ENCODE measurements around the gene ZNF317. TPM values are rescaled to one million over a fixed set of nuclear protein-coding genes. Genes with fewer than 3 reads are reported as not detected.

The ZNF317 gene
- total and polyA plus RNA-seq, 2 of the 4 experiments (the other 2 are of a cell fraction): 13.0 to 17.6 TPM

GRCh38 chr19:9126900-9127405, 13.2 kb upstream of the ZNF317 start, which contains the start of gene OR7G3:
Gene OR7G3 (minus strand): TSS chr19:9126950. CDS start chr19:9126950, 0 bp downstream.
- Histone ChIP-seq H3K14ac (replicated peaks; ENCODE audit: low read depth, low read length) (no peak within 1 kb of the TSS), H3K56ac (ENCODE audit: extremely low read depth, insufficient read depth, low read length) (no peak within 1 kb of the TSS), H3K79me1 (ENCODE audit: low read depth in 1 of 2, low read length in 2 of 2) (no peaks in the 10 kb centered on the region), H3K4ac (ENCODE audit: low read depth, low read length) (no peak within 1 kb of the TSS), H2AK5ac (ENCODE audit: low read depth, low read length) (no peak within 1 kb of the TSS), H2AFZ (replicated peaks; ENCODE audit: low read length, poor library complexity) (no peak within 1 kb of the TSS), H2BK120ac (ENCODE audit: low read depth, low read length) (no peak within 1 kb of the TSS), H2BK20ac (ENCODE audit: low read depth, low read length) (no peak within 1 kb of the TSS), H3K4me1 (ENCODE audit: control insufficient read depth, insufficient read depth, low read length) (no peaks in the 10 kb centered on the region), H3K9me3 (ENCODE audit: control insufficient read depth, insufficient read depth, low read length) (no peaks in the 10 kb centered on the region; the same call in 1 of the 2 replicates), H3K27ac (ENCODE audit: insufficient read depth, low read length) (no peak within 1 kb of the TSS), H3K9me1 (ENCODE audit: insufficient read depth, low read length) (no peaks in the 10 kb centered on the region), H4K8ac (ENCODE audit: low read depth in 2 of 2, low read length in 2 of 2) (no peak within 1 kb of the TSS), H3K36me3 (ENCODE audit: control insufficient read depth, insufficient read depth, low read length) (no peaks in the 10 kb centered on the region), H3K23ac (ENCODE audit: low read depth, low read length) (no peak within 1 kb of the TSS), H3K18ac (ENCODE audit: low read depth, low read length) (no peak within 1 kb of the TSS), H2AK9ac (replicated peaks; ENCODE audit: low read depth, low read length, poor library complexity) (no peak within 1 kb of the TSS), H4K5ac (ENCODE audit: low read depth, low read length) (no peak within 1 kb of the TSS), H2BK15ac (ENCODE audit: low read depth, low read length) (no peak within 1 kb of the TSS), H3K4me3 (ENCODE audit: insufficient read depth, low read depth, low read length) (no peak within 1 kb of the TSS), H4K20me1 (ENCODE audit: insufficient read depth, low read length) (no peaks in the 10 kb centered on the region), H4K91ac (ENCODE audit: insufficient read depth, low read depth, low read length) (no peak within 1 kb of the TSS), H2BK5ac (ENCODE audit: low read depth, low read length, poor library complexity, severe bottlenecking) (no peak within 1 kb of the TSS), H3K4me2 (ENCODE audit: low read depth, low read length) (no peak within 1 kb of the TSS), H3K9ac (ENCODE audit: low read depth, low read length) (no peak within 1 kb of the TSS), H3K27me3 (ENCODE audit: control insufficient read depth, insufficient read depth, low read length) (no peaks in the 10 kb centered on the region)
- TF ChIP-seq CTCF (conservative IDR thresholded peaks at IDR 0.05; ENCODE audit: low read depth, low read length) (no peak), CEBPB (IDR thresholded peaks at IDR 0.05; ENCODE audit: low read depth, low read length) (no peak), BHLHE40 (IDR thresholded peaks at IDR 0.05; ENCODE audit: low read depth, low read length) (no peak), ELK1 (IDR thresholded peaks at IDR 0.05; ENCODE audit: borderline replicate concordance, low read depth, low read length) (no peak), SMC3 (IDR thresholded peaks at IDR 0.05; ENCODE audit: low read depth, low read length) (no peak), CHD1 (IDR thresholded peaks at IDR 0.05; ENCODE audit: low read depth, low read length) (no peak), MAFK (IDR thresholded peaks at IDR 0.05; ENCODE audit: low read depth, low read length) (no peak), RAD21 (IDR thresholded peaks at IDR 0.05; ENCODE audit: low read length) (no peak), RFX5 (IDR thresholded peaks at IDR 0.05; ENCODE audit: low read depth, low read length) (no peak), NFE2L2 (IDR thresholded peaks at IDR 0.05; ENCODE audit: low read depth, low read length) (no peak), MAZ (IDR thresholded peaks at IDR 0.05; ENCODE audit: borderline replicate concordance, low read depth, low read length) (no peak), RCOR1 (IDR thresholded peaks at IDR 0.05; ENCODE audit: insufficient replicate concordance, low read length) (no peak), FOS (IDR thresholded peaks at IDR 0.05; ENCODE audit: low read depth, low read length) (no peak), MXI1 (IDR thresholded peaks at IDR 0.05; ENCODE audit: borderline replicate concordance, low read depth, low read length) (no peak), POLR2A (IDR thresholded peaks at IDR 0.05; ENCODE audit: low read depth, low read length) (no peak)
- TF ChIP-seq, protein P1, sequence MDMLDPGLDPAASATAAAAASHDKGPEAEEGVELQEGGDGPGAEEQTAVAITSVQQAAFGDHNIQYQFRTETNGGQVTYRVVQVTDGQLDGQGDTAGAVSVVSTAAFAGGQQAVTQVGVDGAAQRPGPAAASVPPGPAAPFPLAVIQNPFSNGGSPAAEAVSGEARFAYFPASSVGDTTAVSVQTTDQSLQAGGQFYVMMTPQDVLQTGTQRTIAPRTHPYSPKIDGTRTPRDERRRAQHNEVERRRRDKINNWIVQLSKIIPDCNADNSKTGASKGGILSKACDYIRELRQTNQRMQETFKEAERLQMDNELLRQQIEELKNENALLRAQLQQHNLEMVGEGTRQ (IDR thresholded peaks at IDR 0.05; ENCODE audit: low read depth, low read length): no peak
- intact Hi-C loops (cut with micrococcal nuclease): no loop called here
- WGBS, 2 experiments (ENCODE audit: extremely low coverage in 2 of 2, insufficient read length in 1 of 2): 29% methylated on average over 1 of the region's 1 CpG; no CpG with 5 or more reads in 1 of the 2 experiments
- DNase-seq (no peak), ATAC-seq (ENCODE audit: low read depth) (no peak)
- in situ Hi-C loops (cut with MboI; ENCODE audit: low sequenced_read_pairs): loop anchor here (25.0 kb wide), 1 partner anchor 935 kb away; no protein-coding TSS in a partner anchor
- ChIA-PET CTCF (interaction anchor here (0.5 kb wide), 1 partner anchor 23 kb away, joined by 4 read pairs; no protein-coding TSS in a partner anchor), POLR2A (ENCODE audit: unreplicated experiment) (no interaction called here)
- BruUV-seq (replicated peaks): no TSS peak
- dilution Hi-C loops (cut with HindIII; ENCODE audit: low sequenced_read_pairs, unreplicated experiment): no loop called here
